Hepatocyte (in vitro differentiated cells): Measurements from ENCODE around the gene C10orf143. TPM values are rescaled to one million over a fixed set of nuclear protein-coding genes. Genes with fewer than 3 reads are reported as not detected.

Experiments
- DNase-seq: peaks from one replicate; pipeline ENCODE4 v3.0.0-alpha.2; 2016; ENCODE audit warnings: low spot score
- H2AFZ ChIP-seq: fragments of 200-600 bp; sonication (generic); 2 replicates; pipeline ENCODE4 v1.6.0; 2016; ENCODE audit warnings: antibody characterized with exemption, mild to moderate bottlenecking
- H3K27ac ChIP-seq: fragments of 200-600 bp; sonication (generic); 2 replicates; pipeline ENCODE4 v1.5.1; 2016; ENCODE audit warnings: mild to moderate bottlenecking
- H3K27me3 ChIP-seq: fragments of 200-600 bp; sonication (generic); 2 replicates; pipeline ENCODE4 v1.6.1; 2016
- H3K36me3 ChIP-seq: fragments of 200-600 bp; sonication (generic); replicated peaks from 2 replicates; pipeline ENCODE4 v1.5.1; 2016; ENCODE audit warnings: low read depth; ENCODE audit not compliant: insufficient read depth
- H3K4me1 ChIP-seq: fragments of 200-600 bp; sonication (generic); 2 replicates; pipeline ENCODE4 v1.5.1; 2016; ENCODE audit warnings: mild to moderate bottlenecking, moderate library complexity; ENCODE audit not compliant: insufficient read depth
- H3K4me2 ChIP-seq: fragments of 200-600 bp; sonication (generic); 2 replicates; pipeline ENCODE4 v1.6.0; 2016
- H3K4me3 ChIP-seq: fragments of 200-600 bp; sonication (generic); 2 replicates; pipeline ENCODE4 v1.5.1; 2016; ENCODE audit warnings: mild to moderate bottlenecking
- H3K79me2 ChIP-seq: fragments of 200-600 bp; sonication (generic); 2 replicates; pipeline ENCODE4 v1.6.0; 2017; ENCODE audit warnings: mild to moderate bottlenecking
- H3K9me2 ChIP-seq: fragments of 200-600 bp; sonication (generic); replicated peaks from 2 replicates; pipeline ENCODE4 v1.6.0; 2017; ENCODE audit warnings: mild to moderate bottlenecking; ENCODE audit not compliant: insufficient read depth
- H3K9me3 ChIP-seq: fragments of 200-600 bp; sonication (generic); 2 replicates; pipeline ENCODE4 v1.5.1; 2016; ENCODE audit warnings: low read depth, mild to moderate bottlenecking
- H4K20me1 ChIP-seq: fragments of 200-600 bp; sonication (generic); 2 replicates; pipeline ENCODE4 v1.6.0; 2016; ENCODE audit warnings: mild to moderate bottlenecking; ENCODE audit not compliant: insufficient read depth, poor library complexity, severe bottlenecking
- EZH2 ChIP-seq: fragments of 200-600 bp; sonication (generic); IDR thresholded peaks from 2 replicates; pipeline ENCODE4 v1.6.1; 2016; ENCODE audit warnings: antibody characterized with exemption, mild to moderate bottlenecking, borderline replicate concordance
- EZH2phosphoT487 ChIP-seq: fragments of 200-600 bp; sonication (generic); IDR thresholded peaks from one replicate; pipeline ENCODE4 v1.6.1; 2018; ENCODE audit warnings: antibody characterized with exemption, mild to moderate bottlenecking, low read depth, moderate library complexity; ENCODE audit not compliant: unreplicated experiment, severe bottlenecking
- WGBS: methylation state at CpG from one replicate; pipeline ENCODE4 v1.1.6; 2016; ENCODE audit warnings: low lambda C conversion rate; ENCODE audit errors: missing lambda C conversion rate; 5-methylcytosine and 5-hydroxymethylcytosine counted together
- polyA plus RNA-seq: library from polyadenylated mRNA; unstranded; fragments of >200 nt; fragmentation: Nextera tagmentation; extraction: Ambion mirVana; gene quantifications from 2 replicates; pipeline ENCODE4 v1.2.1, GENCODE V29; 2016
- total RNA-seq: library from RNA; depleted of rRNA; stranded (reverse); fragments of >200 nt; gene quantifications from 2 replicates; pipeline ENCODE4 v1.2.3, GENCODE V29; 2014
- TF ChIP-seq, protein P1 (sequence below): fragments of 200-600 bp; sonication (generic); IDR thresholded peaks from 2 replicates; pipeline ENCODE4 v1.5.1; 2016; ENCODE audit warnings: antibody characterized with exemption, mild to moderate bottlenecking; ENCODE audit not compliant: poor library complexity

The C10orf143 gene
- total and polyA plus RNA-seq, 2 experiments from 2014 or later = 0.50 to 3.0 TPM

DNA sequence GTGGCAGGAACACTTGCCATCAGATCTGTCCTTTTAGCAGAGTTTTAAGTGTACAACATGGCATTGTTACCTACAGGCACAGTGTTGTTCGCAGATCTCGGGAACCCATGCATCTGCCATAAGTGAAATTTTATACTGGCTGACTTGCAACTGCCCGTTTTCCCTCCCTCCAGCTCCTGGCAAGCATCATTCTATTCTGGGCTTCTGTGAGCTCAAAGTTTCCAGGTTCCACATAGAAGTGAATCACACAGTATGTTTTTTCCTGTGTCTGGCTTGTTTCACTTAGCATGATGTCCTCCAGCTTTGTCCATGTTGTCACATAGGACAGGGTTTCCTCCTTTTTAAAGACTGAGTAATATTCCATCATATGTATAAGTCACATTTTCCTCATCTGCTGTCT lies 56.6 kb downstream of the C10orf143 start:
- no peaks in the 10 kb centered on the region for H3K9me2 ChIP-seq
- no peak overlapping the region for H3K4me2 ChIP-seq
- H3K27me3 ChIP-seq = no peaks in the 10 kb centered on the region
- H3K27ac ChIP-seq = no peak overlapping the region
- 96% methylated on average over 3 of the region's 3 CpGs for WGBS
- H2AFZ ChIP-seq = no peak overlapping the region
- H3K4me1 ChIP-seq = no peaks in the 10 kb centered on the region
- no peaks in the 10 kb centered on the region for H3K36me3 ChIP-seq
- no peaks in the 10 kb centered on the region for H3K79me2 ChIP-seq
- TF ChIP-seq EZH2phosphoT487 (no peak), EZH2 (no peak)
- TF ChIP-seq, protein P1, sequence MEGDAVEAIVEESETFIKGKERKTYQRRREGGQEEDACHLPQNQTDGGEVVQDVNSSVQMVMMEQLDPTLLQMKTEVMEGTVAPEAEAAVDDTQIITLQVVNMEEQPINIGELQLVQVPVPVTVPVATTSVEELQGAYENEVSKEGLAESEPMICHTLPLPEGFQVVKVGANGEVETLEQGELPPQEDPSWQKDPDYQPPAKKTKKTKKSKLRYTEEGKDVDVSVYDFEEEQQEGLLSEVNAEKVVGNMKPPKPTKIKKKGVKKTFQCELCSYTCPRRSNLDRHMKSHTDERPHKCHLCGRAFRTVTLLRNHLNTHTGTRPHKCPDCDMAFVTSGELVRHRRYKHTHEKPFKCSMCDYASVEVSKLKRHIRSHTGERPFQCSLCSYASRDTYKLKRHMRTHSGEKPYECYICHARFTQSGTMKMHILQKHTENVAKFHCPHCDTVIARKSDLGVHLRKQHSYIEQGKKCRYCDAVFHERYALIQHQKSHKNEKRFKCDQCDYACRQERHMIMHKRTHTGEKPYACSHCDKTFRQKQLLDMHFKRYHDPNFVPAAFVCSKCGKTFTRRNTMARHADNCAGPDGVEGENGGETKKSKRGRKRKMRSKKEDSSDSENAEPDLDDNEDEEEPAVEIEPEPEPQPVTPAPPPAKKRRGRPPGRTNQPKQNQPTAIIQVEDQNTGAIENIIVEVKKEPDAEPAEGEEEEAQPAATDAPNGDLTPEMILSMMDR = no peak
- no peaks in the 10 kb centered on the region for H3K9me3 ChIP-seq
- no peaks in the 10 kb centered on the region for H4K20me1 ChIP-seq
- H3K4me3 ChIP-seq = no peak overlapping the region
- DNase-seq = no peak

DNA sequence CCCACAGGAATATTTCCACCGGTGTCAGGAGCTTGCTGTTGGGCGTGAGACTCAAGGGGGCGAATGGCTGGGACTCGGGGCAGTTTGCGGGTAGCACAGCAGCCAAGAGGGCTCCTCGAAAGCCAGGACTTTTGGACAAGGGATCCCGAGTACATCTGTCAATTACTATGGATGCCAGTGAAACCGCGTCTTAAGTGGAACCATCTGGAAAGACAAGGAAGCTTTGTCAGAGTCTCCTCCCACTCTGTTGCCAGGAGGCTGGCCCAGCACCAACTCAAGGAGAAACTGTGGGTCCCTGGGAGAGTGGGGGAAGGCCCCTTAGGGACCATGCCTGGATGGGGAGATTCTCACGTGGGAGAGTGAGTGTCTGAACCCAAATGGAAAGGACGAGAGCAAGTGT lies 57.1 kb downstream of the C10orf143 start:
- no peaks in the 10 kb centered on the region for H3K79me2 ChIP-seq
- no peak overlapping the region for H3K27ac ChIP-seq
- no peak overlapping the region for H3K4me3 ChIP-seq
- DNase-seq = no peak
- no peak overlapping the region for H2AFZ ChIP-seq
- no peaks in the 10 kb centered on the region for H3K9me3 ChIP-seq
- WGBS = 86% methylated on average over 11 of the region's 11 CpGs
- no peaks in the 10 kb centered on the region for H3K9me2 ChIP-seq
- TF ChIP-seq EZH2 (no peak), EZH2phosphoT487 (no peak)
- TF ChIP-seq, protein P1 = no peak
- no peaks in the 10 kb centered on the region for H3K36me3 ChIP-seq
- no peaks in the 10 kb centered on the region for H4K20me1 ChIP-seq
- no peaks in the 10 kb centered on the region for H3K27me3 ChIP-seq
- H3K4me1 ChIP-seq = no peaks in the 10 kb centered on the region
- H3K4me2 ChIP-seq = no peak overlapping the region

DNA sequence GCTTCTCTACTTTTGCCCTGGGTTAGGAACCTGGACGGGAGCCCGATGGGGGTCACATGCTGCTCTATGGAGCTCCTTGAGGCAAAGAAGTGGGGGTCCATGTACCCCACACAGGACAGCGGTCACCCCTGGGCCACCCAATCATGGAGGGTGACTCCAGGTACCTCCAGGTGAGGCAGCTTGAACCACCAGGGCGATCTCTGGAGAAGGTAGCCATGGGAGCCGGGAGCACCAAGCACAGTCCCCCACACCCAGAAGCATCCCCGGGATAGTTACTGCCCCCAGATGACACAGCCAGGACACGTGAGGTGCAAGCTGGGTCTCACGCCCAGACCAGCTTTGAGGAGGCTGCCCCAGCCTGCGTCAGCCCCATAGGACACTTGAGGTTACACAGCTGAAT lies 58.4 kb downstream of the C10orf143 start:
- no peaks in the 10 kb centered on the region for H3K9me2 ChIP-seq
- H2AFZ ChIP-seq = no peak overlapping the region
- H3K27me3 ChIP-seq = no peaks in the 10 kb centered on the region
- WGBS = 91% methylated on average over 9 of the region's 9 CpGs
- DNase-seq = no peak
- no peak overlapping the region for H3K4me3 ChIP-seq
- no peaks in the 10 kb centered on the region for H3K9me3 ChIP-seq
- H4K20me1 ChIP-seq = no peaks in the 10 kb centered on the region
- H3K4me2 ChIP-seq = no peak overlapping the region
- no peak for TF ChIP-seq EZH2phosphoT487
- TF ChIP-seq EZH2 = no peak
- TF ChIP-seq, protein P1 = no peak
- H3K4me1 ChIP-seq = no peaks in the 10 kb centered on the region
- no peaks in the 10 kb centered on the region for H3K36me3 ChIP-seq
- H3K79me2 ChIP-seq = no peaks in the 10 kb centered on the region
- H3K27ac ChIP-seq = no peak overlapping the region

DNA sequence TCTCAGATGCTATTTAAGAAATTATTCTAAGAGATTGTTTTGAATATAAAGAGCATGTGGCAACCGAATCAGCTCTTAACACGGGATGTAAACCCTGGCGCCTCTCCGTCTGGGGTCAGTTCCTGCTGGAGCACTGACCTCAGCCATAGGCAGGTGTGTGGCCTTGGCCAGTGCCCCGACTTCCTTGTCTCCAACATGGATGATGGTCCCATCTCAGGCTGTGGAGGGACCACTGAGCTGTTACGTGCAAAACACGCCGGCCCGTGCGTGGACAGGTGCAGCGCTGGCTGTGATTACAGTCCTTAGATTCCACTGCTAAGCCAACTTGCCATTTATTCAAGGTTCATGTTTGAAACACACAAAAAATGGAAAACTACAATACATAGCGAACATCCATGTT lies 59.9 kb downstream of the C10orf143 start:
- Histone ChIP-seq H3K27me3 (no peaks in the 10 kb centered on the region), H3K27ac (no peak overlapping the region), H3K4me2 (no peak overlapping the region), H3K4me1 (no peaks in the 10 kb centered on the region), H2AFZ (no peak overlapping the region), H4K20me1 (no peaks in the 10 kb centered on the region), H3K79me2 (no peaks in the 10 kb centered on the region), H3K9me2 (no peaks in the 10 kb centered on the region), H3K4me3 (no peak overlapping the region), H3K9me3 (no peaks in the 10 kb centered on the region), H3K36me3 (no peaks in the 10 kb centered on the region)
- TF ChIP-seq EZH2phosphoT487 (no peak), EZH2 (no peak)
- TF ChIP-seq, protein P1 = no peak
- WGBS = 94% methylated on average over 12 of the region's 12 CpGs
- DNase-seq = no peak
